ENCODE results near the gene DKK2.

DNA sequence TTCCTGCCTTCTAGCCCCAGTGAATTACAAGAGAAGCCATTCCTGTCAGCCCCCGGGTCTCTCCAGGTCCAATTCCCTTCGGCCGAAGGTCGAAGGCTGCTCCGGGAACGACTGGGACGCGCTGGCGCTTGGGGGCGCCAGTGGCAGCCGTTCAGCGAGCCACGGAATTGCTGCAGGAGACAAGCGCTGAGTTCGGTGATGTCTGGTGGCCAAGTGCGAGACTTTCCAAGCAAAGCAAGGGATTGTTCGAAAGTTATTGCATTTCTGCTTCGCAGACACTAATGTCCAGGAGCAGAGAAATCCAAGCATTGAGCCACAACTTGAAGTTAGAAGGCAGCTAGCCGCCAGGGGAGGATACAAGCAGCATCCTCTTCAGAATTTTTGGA is 1.1 kb upstream of the DKK2 start:
- TF ChIP-seq, protein P1, sequence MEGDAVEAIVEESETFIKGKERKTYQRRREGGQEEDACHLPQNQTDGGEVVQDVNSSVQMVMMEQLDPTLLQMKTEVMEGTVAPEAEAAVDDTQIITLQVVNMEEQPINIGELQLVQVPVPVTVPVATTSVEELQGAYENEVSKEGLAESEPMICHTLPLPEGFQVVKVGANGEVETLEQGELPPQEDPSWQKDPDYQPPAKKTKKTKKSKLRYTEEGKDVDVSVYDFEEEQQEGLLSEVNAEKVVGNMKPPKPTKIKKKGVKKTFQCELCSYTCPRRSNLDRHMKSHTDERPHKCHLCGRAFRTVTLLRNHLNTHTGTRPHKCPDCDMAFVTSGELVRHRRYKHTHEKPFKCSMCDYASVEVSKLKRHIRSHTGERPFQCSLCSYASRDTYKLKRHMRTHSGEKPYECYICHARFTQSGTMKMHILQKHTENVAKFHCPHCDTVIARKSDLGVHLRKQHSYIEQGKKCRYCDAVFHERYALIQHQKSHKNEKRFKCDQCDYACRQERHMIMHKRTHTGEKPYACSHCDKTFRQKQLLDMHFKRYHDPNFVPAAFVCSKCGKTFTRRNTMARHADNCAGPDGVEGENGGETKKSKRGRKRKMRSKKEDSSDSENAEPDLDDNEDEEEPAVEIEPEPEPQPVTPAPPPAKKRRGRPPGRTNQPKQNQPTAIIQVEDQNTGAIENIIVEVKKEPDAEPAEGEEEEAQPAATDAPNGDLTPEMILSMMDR (conservative IDR thresholded peaks at IDR 0.05): peak; percentile 51
- no peak for TF ChIP-seq ZFX (IDR thresholded peaks at IDR 0.05)
